HG02759 (cell line): ENCODE measurements around the gene TMEM61.
"Not testable (repeated sequence)": the region's sequence is repeated elsewhere in the genome, so short reads cannot be mapped to it uniquely, and the experiment has no call there.

Experiments used
- ATAC-seq: cut with Tn5 transposase; IDR thresholded peaks from one replicate; pipeline ENCODE4 v1.9.1; 2021; ENCODE audit warnings: mild to moderate bottlenecking, moderate library complexity; ENCODE audit not compliant: unreplicated experiment

TMEM61 gene

DNA sequence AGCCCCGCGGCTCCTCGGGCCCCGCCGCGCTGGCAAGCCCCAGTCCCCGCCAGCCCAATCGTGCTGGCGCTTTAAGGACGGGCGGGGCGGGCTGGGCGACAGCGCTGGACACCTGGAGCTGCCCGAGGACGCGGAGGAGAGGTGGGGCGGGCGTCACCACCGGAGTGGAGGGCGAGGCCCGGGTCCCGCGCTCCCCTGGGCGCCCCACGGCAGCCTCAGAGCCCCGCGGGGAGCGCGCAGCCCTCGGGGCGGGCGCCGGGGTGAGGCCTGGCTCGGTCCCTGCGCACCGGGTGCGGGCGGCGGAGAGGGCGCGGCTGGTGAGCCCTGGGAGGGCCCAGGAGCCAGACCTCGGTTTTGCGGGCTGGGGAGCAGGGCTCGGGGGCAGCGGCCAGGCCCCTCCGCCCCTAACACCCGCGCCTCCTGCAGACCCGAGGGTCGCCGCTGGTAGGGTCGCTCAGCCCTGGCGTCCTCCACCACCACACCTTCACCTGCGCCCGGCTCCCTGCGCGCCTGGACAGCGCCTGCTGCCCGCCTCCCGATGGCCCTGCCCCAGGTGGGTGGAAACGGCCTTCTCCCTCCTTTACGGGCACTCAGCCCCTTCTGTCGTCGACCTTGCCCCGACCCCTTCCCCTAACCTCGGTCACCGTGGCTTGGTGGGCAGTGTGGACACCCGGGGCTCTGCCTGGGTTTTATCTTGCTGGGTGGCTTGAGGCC, at the start of gene TMEM61:
TSS of gene TMEM61 (plus strand) at position 101 of the 714 bp plus-strand sequence. CDS start at position 539, 438 bp downstream.
- no peak for ATAC-seq

DNA sequence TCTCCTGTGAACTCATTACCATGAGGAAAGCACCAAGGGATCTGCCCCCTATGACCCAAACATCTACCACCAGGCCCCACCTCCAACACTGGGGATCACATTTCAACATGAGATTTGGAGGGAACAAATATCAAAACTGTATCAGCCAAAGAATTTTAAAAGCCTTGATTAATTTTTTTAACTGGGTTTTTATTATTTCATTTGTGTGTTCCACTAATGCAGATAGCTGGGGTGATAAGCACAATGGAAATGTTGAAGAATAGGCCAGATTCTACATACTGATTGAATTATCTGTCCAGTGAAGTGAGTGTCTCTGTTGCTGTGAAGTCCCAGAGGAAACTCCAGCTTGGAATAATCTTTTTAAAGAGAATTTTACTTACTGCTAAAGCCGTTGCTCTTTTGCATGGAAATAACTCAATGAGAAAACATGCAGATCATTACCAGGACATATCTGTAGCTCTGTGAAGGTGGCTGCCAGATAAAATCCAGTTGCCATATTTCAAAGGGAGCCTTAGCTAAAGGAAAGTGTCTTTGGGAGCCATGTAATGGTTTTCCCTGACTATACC, 49.1 kb upstream of the TMEM61 start:
- ATAC-seq: no peak

DNA sequence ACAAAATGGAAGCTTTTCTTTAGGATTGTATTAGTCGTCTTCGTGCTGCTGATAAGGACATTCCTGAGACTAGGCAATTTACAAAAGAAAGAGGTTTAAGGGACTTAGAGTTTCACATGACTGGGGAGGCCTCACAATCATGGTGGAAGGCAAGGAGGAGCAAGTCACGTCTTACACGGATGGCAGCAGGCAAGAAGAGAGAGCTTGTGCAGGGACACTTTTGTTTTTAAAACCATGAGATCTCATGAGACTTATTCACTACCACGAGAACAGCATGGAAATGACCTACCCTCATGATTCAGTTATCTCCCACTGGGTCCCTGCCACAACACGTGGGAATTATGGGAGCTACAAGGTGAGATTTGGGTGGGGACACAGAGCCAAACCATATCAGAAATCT, 46.3 kb upstream of the TMEM61 start:
- not testable (repeated sequence) for ATAC-seq

DNA sequence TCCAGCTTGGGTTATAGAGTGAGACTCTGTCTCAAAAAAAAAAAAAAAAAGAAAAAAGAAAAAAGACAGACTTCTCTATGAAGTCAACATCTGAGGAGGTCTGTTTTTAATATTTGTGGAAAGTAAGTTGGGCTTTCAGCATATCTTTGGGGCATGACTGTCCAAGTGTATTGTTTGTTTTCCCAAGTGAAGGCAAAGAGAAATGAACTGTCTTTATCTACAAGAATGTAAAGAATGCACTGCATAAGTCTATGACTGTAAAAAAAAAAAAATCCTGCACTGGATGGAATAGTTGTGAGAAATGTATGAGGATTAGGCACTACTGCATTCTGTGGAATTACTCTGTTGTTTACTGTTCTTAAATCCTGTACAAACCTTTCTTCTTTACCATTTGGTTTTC, 45.6 kb upstream of the TMEM61 start:
- no peak for ATAC-seq

DNA sequence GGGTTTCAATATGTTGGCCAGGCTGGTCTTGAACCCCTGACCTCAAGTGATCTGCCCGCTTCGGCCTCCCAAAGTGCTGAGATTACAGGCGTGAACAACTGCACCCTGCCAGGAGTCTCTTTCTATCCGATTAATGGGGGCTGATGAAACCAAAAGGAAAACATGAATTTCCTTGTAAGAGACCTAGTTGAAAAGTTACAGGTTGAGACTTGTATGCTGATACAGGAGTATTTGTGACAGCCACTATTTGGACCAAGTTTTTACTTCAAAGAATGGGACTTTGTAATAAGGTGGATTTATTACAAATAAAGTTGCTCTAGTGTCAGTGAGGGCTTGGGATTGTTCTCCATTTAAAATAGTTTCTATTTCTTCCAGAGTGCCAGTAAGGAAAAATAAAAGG, 43.6 kb upstream of the TMEM61 start:
- no peak for ATAC-seq

DNA sequence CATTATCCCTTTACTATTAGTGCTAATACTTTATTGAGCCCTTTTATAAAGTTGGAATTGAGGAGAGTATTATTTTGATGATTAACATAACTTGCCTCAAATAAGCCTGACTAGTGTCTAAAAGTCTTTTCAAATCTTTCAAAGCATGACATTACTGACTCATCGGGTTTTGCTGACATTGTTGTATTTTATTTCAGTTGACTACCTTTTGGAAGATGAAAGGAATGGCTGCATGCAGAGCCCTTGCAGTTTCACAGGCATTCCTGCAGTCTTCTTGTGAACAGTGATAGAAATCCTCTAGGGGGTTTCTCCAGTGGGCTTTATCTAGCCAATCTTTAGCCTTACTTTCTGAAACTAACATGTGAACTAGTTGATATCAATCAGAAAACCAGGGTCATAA, 43.0 kb upstream of the TMEM61 start:
- no peak for ATAC-seq

DNA sequence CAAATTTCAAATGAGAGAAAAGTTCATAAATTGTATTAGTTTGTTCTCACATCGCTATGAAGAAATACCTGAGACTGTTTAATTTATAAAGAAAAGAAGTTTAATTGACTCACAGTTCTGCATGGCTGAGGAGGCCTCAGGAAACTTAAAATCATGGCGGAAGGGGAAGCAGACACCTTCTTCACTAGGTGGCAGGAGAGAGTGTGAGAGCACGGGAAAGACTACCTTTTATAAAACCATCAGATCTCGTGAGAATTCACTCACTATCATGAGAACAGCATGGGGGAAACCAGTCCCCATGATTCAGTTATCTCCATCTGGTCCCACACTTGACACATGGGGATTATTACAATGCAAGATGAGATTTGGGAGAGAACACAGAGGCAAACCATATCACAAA, 41.5 kb upstream of the TMEM61 start:
- ATAC-seq: not testable (repeated sequence)

DNA sequence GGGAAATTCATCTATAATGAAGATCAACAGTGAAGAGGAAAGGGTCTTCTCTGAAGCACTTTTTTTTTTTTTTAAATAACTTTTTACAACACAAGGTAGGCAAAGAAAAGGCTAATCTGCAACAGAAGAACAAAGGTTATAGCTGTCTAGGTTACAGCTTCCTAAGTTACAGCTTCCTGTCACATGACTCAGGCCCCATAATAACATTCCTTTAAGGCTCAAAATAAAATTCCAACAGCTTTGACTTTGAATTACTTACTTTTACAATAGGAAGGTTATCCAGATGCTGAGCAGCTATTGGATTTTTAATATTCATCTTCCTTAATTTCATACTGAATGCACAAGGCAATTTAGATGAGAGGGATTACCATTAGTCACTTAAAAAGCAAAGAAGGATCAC, 40.4 kb upstream of the TMEM61 start:
- no peak for ATAC-seq

DNA sequence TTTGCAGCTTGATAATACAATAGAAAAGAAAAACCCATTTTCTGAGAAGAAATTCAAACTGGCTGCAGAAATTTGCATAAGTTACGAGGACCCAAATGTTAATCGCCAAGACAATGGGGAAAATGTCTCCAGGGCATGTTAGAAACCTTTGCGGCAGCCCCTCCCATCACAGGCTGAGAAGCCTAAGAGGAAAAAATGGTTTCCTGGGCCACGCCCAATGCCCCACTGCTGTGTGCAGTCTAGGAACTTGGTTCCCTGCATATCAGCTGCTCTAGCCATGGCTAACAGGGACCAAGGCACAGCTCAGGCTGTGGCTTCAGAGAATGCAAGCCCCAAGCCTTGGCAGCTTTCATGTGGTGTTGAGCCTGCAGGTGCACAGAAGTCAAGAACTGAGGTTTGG, 37.5 kb upstream of the TMEM61 start:
- ATAC-seq: no peak

DNA sequence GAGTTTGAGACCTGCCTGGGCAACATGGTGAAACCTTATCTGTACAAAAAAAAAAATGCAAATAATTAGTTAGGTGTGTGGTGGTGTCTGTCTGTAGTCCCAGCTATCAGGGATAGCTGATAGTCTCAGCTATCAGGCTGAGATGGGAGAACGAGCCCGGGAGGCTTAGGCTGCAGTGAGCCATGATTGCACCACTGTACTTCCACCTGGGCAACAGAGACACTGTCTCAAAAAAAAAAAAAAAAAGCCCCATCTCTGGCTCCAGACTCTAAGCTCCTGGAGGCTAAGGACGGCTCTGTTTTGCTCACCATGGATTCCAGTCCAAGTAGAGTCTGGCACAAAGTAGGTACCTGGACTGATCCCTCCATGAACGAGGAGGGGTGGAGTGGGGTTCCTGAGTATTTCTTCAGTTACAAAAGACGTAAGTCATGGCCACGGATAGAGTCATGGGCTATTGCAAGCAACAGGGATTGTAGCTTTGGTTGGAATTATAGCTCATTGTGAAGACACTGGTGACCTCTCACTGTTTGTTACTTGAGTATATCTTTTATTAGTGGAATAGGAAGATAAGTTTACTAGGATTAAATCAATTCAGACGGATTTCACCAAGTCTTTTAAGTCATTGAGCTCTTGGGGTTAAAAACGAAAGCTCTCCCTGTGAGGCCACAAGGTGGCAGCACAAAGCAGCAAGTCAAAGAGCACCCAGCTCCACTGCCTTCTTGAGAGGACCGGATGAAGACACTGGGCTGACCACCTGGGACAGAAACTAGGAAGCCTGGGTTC, 35.6 kb upstream of the TMEM61 start:
- ATAC-seq: no peak

DNA sequence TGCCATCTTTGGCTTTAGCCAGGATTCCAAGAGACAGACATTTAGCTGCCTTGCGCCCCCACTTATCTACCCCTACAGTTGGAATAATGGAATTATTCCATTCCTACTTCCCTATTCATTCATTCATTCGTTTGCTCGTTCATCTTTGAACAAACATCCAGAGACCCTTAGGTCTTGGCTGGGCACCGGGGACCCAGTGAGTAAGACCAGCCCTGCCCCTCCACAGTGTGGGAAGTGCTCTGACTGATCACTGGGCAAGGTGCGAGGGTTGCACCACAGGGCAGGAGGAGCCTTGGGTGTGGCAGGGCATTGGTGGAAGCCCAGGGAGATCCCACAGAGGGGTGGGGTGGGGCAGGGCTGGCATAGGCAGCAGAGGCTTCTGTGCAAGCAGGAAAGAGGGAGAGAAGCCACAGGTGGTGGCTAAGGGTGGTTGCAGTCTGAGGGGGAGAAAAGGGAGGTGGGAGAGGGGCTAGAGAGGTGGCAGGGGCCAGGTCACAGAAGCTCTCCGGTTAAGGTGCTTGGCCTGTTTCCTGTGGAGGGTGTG, 35.0 kb upstream of the TMEM61 start:
- ATAC-seq: no peak

DNA sequence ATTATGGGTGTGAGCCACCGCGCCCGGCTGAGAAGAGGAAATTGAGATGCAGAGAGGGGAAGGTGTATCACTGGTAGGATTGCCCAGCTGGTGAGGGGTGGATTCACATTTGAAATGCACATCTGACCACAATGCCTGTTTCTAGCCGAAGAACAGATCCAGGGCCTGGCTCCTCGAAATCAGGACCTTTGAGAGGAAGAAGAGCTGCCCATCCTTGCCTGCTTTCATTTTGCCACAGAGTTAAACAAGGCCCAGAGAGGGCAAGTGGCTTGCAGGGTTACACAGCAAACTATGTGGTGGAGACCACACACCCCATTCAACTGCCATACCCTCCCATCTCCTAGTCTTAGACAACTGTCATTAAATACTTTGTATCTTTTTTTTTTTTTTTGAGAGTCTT, 32.9 kb upstream of the TMEM61 start:
- no peak for ATAC-seq

DNA sequence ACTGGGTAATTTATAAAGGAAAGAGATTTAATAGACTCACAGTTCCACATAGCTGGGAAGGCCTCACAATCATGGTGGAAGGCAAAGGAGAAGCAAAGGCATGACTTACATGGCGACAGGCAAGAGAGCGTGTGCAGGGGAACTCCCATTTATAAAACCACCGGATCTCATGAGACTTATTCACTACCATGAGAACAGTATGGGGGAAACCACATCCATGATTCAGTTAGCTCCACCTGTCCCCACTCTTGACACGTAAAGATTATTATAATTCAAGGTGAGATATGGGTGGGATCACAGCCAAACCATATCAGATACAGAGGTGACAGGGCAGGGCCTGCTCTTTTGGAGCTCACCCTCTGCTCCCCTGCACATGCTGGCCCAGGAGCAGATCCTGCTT, 31.4 kb upstream of the TMEM61 start:
- ATAC-seq: no peak

DNA sequence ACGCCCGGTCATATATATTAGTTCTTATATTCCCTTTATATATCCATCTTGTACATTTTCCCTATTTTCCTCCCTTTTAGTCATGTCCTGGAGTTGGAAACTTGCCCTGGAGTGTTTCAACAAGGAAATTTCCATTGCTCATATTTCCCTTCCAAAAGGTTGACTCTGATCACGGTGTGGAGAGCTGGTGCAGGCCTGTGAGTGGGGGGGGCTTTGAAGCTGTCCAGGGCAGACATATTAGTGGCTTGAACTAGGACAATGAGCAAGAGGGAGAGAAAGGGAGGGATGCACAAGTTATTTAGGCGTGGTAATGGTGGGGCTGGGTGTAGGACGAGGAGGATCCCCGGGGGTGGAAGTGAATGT, 30.4 kb upstream of the TMEM61 start:
- ATAC-seq: no peak

DNA sequence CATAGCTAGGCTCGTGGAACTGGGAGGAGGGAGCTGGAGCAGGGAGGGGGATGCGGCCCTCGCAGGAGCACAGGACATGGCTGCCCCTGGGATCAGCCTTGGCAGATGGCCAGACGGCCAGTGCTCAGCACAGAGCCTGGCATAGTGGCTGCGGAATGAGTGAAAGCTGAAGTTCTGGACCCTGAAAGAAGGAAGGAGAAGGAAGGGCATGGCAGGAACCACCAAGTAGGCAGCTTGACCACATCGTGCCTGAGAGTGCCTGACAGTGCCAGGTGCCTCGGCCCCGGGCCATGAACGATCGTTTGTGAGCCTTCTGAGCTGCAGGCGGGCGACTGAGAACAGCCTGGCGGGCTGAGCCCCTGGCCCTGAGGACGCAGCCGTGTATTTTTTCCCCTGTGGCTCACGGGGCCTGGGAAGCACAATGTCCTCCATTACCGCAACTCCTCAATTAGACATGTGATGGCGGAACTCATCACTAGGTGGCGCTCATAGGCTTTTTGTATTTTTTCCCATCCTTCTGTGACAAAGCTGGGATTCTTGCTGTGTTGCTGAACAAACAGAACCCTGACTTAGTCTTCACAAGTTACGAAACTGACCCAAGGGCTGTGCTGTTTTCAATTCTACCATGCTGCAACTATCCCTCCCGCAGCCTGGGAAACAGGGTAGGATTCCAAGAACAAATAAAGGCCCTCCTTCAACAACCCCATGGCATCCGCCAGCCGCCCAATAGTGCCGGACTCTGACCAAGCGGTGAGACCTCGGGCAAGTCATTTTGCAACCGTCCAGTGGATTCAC, 29.9 kb upstream of the TMEM61 start:
- ATAC-seq: no peak

DNA sequence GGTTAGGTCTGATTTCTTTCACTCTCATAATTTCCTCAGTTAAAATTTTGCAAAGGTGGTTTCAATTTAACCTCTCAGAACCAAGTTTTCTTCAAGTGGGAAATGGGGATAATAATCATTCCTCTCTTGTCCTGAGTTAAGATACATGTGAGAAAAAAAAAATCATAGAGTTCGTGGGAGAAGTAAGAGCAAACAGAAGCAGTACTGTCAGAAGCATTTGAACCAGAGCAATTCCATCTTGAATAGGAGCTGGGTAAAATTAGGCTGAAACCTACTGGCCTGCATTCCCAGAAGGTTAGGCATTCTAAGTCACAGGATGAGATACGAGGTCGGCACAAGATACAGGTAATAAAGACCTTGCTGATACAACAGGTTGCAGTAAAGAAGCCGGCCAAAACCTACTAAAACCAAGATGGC, 28.6 kb upstream of the TMEM61 start:
- ATAC-seq: no peak

DNA sequence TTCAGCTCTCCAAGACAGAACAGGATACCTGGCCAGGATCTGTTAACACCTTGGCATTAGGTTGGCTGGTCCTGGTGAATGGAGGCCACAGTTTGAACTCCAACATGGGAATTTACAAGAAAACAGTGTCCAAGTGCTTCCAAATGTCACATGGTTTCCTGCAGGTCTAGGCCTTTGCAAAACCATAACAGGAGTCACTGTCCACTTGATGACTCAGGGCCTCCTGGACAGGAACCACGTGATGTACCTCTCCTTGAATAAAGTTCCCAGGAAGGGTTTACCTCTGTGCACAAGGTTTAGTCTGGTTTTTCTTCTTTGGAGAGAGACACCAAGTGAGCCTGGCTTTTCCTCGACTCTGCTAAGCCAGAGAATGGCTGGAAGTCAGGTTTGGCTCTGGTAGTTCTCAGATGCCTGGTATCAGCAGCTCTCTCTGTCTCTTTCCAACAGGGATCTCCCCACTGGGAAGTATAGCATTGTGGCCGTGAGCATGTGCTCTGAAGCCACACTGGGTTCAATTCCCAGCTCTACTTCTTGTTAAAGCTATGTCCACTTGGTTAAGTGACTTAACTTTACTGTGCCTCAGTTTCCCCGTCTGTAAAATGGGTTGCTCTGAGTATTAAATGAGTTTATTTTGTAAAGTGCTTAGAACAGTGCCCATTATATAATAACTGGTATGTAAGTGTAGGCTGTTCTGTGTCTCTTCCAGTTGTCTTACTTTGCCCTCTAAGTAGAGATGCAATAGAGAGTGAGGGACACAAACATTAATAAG, 27.3 kb upstream of the TMEM61 start:
- ATAC-seq: no peak

DNA sequence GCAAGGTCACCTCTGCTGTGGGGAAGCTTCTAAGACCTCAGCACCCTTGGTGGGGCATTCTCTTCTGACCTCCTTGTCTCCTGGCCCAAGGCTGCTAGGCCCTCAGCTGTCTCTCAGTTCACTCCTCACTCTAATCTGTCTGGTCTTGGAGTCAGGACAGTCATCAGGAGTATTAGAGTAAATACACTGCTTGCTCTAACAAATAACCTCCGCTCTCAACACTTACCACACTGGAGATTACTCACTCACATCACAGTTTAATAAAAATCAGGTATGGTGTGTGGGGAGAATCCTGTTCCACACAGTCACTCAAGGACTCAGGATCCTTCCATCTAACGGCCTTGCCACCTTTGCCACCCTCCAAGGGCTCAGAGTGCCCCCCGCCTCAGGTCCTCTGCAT, 26.6 kb upstream of the TMEM61 start:
- no peak for ATAC-seq

DNA sequence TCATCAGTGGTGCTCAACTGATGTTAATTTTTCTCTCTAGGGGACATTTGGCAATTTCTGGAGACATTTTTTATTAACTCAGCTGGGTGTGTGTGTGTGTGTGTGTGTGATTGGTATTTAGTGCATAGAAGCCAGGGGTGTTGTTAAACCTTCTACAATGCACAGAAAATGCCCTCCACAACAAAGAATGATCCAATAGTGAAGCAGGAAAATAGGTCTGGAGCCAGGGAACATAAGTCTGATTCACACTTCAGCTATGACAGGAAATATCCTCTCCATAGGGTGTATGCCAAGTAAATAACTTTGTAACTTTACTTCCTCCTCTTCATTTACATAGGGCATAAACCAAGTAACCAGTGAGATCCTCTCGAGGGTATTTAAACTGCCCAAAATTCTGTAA, 25.1 kb upstream of the TMEM61 start:
- ATAC-seq: no peak

DNA sequence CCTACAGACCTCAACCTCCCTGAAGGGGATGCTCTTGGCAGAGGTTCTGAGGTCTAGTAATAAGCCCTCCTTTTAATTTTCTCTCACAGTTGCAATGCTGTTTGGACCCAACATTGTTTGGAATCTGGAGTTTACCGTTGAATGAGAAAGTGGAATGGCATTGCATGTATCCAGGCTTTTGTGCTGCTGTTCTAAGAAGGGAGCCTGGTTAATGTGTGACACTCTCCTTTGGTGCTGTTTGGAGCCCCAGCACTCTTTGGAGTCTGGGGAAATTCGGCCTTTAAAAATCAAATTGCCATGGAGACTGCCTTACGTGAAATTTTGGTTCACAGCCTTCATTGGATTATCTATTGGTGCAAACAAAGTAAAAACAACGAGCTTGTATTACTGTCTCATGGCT, 23.7 kb upstream of the TMEM61 start:
- ATAC-seq: no peak
